Inflammatory macrophage (primary cell): Measurements from ENCODE around the gene PCDHB4.
"Not testable (repeated sequence)": the region's sequence is repeated elsewhere in the genome, so short reads cannot be mapped to it uniquely, and the experiment has no call there.

ENCODE experiments used
- DNase-seq, 2 donors: peaks; one replicate each; pipeline ENCODE4 v3.0.0-alpha.2; 2020 to 2022

The PCDHB4 gene

DNA sequence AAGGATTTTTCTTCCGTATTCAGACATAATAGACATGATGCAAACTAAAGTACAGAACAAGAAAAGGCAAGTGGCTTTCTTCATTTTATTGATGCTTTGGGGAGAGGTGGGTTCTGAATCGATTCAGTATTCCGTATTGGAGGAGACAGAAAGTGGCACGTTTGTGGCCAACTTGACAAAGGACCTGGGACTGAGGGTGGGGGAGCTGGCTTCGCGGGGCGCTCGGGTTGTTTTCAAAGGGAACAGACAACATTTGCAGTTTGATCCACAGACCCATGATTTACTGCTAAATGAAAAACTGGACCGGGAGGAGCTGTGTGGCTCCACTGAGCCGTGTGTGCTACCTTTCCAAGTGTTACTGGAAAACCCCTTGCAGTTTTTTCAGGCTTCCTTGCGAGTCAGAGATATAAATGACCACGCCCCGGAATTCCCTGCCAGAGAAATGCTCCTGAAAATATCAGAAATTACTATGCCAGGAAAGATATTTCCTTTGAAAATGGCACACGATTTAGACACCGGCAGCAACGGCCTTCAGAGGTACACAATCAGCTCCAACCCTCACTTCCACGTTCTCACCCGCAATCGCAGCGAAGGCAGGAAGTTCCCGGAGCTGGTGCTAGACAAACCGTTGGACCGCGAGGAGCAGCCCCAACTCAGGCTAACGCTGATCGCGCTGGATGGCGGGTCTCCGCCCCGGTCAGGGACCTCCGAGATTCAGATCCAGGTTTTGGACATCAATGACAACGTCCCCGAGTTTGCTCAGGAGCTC lies 28.8 kb downstream of the PCDHB4 start:
- no peak for DNase-seq

DNA sequence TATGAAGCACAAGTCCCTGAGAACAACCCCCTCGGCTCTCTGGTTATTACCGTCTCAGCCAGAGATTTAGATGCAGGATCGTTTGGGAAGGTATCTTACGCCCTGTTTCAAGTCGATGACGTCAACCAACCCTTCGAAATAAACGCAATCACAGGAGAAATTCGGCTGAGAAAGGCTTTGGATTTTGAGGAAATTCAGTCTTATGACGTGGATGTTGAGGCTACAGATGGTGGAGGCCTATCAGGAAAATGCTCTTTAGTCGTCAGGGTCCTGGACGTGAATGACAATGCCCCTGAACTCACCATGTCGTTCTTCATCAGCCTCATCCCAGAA lies 29.3 kb downstream of the PCDHB4 start:
- no peak for DNase-seq

GRCh38 chr5:141151632-141152031 lies 30.0 kb downstream of the PCDHB4 start:
- not testable (repeated sequence) for DNase-seq

DNA sequence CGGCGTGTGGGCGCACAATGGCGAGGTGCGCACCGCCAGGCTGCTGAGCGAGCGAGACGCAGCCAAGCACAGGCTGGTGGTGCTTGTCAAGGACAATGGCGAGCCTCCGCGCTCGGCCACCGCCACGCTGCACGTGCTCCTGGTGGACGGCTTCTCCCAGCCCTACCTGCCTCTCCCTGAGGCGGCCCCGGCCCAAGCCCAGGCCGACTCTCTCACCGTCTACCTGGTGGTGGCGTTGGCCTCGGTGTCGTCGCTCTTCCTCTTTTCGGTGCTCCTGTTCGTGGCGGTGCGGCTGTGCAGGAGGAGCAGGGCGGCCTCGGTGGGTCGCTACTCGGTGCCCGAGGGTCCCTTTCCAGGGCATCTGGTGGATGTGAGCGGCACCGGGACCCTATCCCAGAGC lies 30.5 kb downstream of the PCDHB4 start:
- DNase-seq, result not testable (repeated sequence)

- no peak for DNase-seq
Observed at GRCh38 chr5:141155540-141156374, 34.1 kb downstream of the PCDHB4 start.

- not testable (repeated sequence) for DNase-seq
Observed at GRCh38 chr5:141157356-141157755, 35.7 kb downstream of the PCDHB4 start.

DNA sequence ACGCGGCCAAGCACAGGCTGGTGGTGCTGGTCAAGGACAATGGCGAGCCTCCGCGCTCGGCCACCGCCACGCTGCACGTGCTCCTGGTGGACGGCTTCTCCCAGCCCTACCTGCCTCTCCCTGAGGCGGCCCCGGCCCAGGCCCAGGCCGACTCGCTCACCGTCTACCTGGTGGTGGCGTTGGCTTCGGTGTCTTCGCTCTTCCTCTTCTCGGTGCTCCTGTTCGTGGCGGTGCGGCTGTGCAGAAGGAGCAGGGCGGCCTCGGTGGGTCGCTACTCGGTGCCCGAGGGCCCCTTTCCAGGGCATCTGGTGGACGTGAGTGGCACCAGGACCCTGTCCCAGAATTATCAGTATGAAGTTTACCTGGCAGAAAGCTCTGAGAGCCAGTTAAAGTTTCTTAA lies 36.3 kb downstream of the PCDHB4 start:
- not testable (repeated sequence) for DNase-seq

DNA sequence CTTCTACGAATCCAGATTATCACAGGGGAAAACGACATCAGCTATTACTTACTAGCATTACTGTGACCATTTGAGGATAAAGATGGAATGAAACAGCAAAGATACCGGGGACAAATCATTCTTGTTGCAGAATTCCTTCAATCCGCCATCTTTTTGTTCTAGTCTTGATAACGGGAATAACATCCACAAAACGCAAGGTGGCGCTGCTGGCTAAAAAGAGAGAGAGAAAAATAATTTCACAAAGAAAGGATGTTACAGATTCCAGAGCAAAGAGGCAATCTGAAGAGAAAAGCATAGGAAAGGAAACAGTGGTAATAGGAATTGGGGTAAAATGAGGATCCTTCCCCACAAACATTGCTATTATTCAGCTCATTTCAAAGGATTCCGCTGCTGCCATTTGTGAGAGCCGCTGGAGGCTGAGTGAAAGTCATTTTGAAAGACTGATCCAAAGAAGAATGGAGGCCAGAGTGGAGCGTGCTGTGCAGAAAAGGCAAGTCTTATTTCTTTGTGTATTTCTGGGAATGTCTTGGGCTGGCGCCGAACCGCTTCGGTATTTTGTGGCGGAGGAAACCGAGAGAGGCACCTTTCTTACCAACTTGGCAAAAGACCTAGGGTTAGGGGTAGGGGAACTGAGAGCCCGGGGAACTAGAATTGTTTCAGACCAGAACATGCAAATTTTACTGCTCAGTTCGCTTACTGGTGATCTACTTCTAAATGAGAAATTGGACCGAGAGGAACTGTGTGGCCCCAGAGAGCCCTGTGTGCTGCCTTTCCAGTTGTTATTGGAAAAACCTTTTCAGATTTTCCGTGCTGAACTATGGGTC lies 51.0 kb downstream of the PCDHB4 start, which contains the start of gene PCDHB7:
PCDHB7 (plus strand) TSS at position 264 of the 824 bp plus-strand sequence; CDS start at position 456, 192 bp downstream.
- no peak for DNase-seq

DNA sequence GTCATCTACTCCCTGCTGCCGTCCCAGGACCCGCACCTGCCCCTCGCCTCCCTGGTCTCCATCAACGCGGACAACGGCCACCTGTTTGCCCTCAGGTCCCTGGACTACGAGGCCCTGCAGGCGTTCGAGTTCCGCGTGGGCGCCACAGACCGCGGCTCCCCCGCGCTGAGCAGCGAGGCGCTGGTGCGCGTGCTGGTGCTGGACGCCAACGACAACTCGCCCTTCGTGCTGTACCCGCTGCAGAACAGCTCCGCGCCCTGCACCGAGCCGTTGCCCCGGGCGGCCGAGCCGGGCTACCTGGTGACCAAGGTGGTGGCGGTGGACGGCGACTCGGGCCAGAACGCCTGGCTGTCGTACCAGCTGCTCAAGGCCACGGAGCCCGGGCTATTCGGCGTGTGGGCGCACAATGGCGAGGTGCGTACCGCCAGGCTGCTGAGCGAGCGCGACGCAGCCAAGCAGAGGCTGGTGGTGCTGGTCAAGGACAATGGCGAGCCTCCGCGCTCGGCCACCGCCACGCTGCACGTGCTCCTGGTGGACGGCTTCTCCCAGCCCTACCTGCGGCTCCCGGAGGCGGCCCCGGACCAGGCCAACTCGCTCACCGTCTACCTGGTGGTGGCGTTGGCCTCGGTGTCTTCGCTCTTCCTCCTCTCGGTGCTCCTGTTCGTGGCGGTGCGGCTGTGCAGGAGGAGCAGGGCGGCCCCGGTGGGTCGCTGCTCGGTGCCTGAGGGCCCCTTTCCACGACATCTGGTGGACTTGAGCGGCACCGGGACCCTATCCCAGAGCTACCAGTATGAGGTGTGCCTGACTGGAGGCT lies 52.9 kb downstream of the PCDHB4 start:
- DNase-seq, result not testable (repeated sequence)
